A549 (cell line): ENCODE data around the gene COX7A2L.

Experiments used
- BCL3 ChIP-seq: fragments of >200 bp; sonication (Bioruptor Twin); formaldehyde crosslinking; IDR thresholded peaks from 3 replicates; pipeline ENCODE4 v1.6.1; 2016
- CHD2 ChIP-seq: fragments of 150-350 bp; IDR thresholded peaks from 2 replicates; pipeline ENCODE4 v1.6.1; 2014; ENCODE audit warnings: low read length; ENCODE audit not compliant: partially characterized antibody
- NFE2L2 ChIP-seq: fragments of 150-350 bp; conservative IDR thresholded peaks from 2 replicates; pipeline ENCODE4 v1.6.1; 2014; ENCODE audit warnings: low read length
- NR3C1 ChIP-seq: fragments of >200 bp; sonication (Bioruptor Twin); formaldehyde crosslinking; IDR thresholded peaks from 3 replicates; pipeline ENCODE4 v1.6.1; 2017
- POLR2A ChIP-seq: IDR thresholded peaks from 2 replicates; pipeline ENCODE4 v1.6.1; 2012; ENCODE audit warnings: mild to moderate bottlenecking, low read length
- POLR2AphosphoS2 ChIP-seq: conservative IDR thresholded peaks from 2 replicates; pipeline ENCODE4 v1.6.1; 2012; ENCODE audit warnings: low read length, improper control_type of control experiment, inconsistent platforms
- RCOR1 ChIP-seq: fragments of 150-350 bp; IDR thresholded peaks from 2 replicates; pipeline ENCODE4 v1.6.1; 2014; ENCODE audit warnings: antibody characterized with exemption, low read length, low read depth
- TF ChIP-seq, protein P1 (sequence below): fragments of >200 bp; sonication (Bioruptor Twin); formaldehyde crosslinking; IDR thresholded peaks from 3 replicates; pipeline ENCODE4 v1.5.1; 2016
- TF ChIP-seq, protein P2 (sequence below): IDR thresholded peaks from 2 replicates; pipeline ENCODE4 v1.6.1; 2012

GRCh38 chr2:42303252-42303651 lies 57.8 kb downstream of the COX7A2L start:
- TF ChIP-seq NFE2L2 (no peak), POLR2AphosphoS2 (no peak), RCOR1 (no peak), NR3C1 (no peak), POLR2A (no peak), BCL3 (no peak), CHD2 (no peak)
- TF ChIP-seq, protein P1, sequence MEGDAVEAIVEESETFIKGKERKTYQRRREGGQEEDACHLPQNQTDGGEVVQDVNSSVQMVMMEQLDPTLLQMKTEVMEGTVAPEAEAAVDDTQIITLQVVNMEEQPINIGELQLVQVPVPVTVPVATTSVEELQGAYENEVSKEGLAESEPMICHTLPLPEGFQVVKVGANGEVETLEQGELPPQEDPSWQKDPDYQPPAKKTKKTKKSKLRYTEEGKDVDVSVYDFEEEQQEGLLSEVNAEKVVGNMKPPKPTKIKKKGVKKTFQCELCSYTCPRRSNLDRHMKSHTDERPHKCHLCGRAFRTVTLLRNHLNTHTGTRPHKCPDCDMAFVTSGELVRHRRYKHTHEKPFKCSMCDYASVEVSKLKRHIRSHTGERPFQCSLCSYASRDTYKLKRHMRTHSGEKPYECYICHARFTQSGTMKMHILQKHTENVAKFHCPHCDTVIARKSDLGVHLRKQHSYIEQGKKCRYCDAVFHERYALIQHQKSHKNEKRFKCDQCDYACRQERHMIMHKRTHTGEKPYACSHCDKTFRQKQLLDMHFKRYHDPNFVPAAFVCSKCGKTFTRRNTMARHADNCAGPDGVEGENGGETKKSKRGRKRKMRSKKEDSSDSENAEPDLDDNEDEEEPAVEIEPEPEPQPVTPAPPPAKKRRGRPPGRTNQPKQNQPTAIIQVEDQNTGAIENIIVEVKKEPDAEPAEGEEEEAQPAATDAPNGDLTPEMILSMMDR, result no peak
- TF ChIP-seq, protein P2, sequence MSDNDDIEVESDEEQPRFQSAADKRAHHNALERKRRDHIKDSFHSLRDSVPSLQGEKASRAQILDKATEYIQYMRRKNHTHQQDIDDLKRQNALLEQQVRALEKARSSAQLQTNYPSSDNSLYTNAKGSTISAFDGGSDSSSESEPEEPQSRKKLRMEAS, result no peak
